Brain pericyte (primary cell): ENCODE data around the gene AGPAT2.
A peak's percentile ranks its signal among the peaks of the same experiment; 100 is the strongest.

Experiments
- DNase-seq: peaks from one replicate; pipeline ENCODE4 v3.0.0-alpha.2; 2012; ENCODE audit warnings: low read depth, low spot score

Gene AGPAT2

GRCh38 chr9:136625101-136626065, 61.9 kb downstream of the AGPAT2 start:
- peak; percentile 29 for DNase-seq

GRCh38 chr9:136624184-136624951, 62.9 kb downstream of the AGPAT2 start:
- DNase-seq, result no peak

DNA sequence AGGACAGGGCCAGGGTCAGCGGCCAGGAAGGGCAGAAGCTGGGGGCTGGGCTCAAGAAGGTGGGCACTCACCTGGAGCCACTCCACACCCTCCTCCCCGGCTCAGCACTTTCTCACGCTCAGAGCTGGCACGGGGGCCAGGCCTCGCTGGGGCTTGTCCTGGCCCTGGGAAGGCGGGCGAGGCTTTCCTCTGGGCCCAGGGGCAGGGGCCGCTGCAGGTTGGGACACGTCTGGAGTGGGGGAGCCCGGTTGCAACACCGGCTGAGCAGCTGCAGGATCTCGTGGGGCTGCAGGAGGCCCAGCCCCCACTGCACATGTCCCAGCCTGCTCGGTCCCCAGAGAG, 63.4 kb downstream of the AGPAT2 start:
- DNase-seq, result no peak
